Body of pancreas (tissue), 4 donors: ENCODE measurements around the gene C1orf198.

Experiments used
- POLR2A ChIP-seq, 3 donors: fragments of 450-650 bp; IDR thresholded peaks; one replicate each; pipeline ENCODE4 v1.6.1; 2016; ENCODE audit warnings: antibody characterized with exemption in 3 of 3, mild to moderate bottlenecking in 2 of 3
- TF ChIP-seq, protein P1 (sequence below), 7 experiments: fragments of 450-650 bp in 4 of 7; fragments of 200-600 bp in 3 of 7; sonication (generic) in 3 of 7; IDR thresholded peaks; one replicate each; pipeline ENCODE4 v1.5.1; 2016 to 2019; ENCODE audit warnings: antibody characterized with exemption in 7 of 7

DNA sequence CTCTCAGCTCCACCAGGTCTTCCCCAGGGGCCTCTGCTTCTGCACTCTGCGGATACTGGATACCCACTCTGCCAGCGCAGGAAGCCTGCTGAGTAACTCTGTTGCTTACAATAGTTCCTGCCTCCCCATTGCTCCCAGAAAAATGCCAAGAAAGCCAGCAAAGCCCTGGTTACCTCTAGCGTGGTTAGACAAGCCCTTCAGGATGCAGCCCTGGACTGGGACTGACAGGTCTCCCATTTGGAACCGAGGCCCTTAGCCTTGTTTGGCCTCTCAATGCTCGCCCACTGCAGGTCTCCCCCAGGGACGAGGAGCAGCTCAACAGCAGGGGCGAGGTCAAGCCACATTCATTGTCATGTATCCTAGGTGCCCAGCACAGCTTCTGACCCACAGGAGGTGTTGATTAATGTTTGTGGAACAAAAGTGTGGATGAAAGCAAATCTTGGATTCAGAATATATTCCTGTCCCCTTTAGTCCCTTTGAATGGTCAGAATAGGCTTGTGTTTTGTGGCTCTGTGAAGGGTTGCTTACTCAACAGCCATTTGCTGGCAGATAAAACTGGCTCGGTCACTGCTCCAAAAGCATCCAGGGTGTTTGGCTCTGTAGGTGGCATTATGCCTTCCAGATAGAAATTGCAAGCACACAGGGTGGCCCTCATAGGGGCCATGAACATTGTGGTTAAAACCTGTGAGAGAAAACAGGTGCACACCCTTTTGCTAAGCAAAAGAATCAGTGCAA, 58.9 kb downstream of the C1orf198 start:
- TF ChIP-seq, protein P1, sequence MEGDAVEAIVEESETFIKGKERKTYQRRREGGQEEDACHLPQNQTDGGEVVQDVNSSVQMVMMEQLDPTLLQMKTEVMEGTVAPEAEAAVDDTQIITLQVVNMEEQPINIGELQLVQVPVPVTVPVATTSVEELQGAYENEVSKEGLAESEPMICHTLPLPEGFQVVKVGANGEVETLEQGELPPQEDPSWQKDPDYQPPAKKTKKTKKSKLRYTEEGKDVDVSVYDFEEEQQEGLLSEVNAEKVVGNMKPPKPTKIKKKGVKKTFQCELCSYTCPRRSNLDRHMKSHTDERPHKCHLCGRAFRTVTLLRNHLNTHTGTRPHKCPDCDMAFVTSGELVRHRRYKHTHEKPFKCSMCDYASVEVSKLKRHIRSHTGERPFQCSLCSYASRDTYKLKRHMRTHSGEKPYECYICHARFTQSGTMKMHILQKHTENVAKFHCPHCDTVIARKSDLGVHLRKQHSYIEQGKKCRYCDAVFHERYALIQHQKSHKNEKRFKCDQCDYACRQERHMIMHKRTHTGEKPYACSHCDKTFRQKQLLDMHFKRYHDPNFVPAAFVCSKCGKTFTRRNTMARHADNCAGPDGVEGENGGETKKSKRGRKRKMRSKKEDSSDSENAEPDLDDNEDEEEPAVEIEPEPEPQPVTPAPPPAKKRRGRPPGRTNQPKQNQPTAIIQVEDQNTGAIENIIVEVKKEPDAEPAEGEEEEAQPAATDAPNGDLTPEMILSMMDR (IDR thresholded peaks at IDR 0.05): no peak
- TF ChIP-seq POLR2A (IDR thresholded peaks at IDR 0.05): no peak
